Activated T-cell treated with anti-CD3 and anti-CD28 coated beads, Interleukin-2, amount 50 U/mL, for 1 hour (primary cell): Measurements from ENCODE around the gene HAUS2.
"Not testable (repeated sequence)": the region's sequence is repeated elsewhere in the genome, so short reads cannot be mapped to it uniquely, and the experiment has no call there.

ENCODE experiments used
- DNase-seq: peaks from one replicate; pipeline ENCODE4 v3.0.0-alpha.2; 2020

The HAUS2 gene

DNA sequence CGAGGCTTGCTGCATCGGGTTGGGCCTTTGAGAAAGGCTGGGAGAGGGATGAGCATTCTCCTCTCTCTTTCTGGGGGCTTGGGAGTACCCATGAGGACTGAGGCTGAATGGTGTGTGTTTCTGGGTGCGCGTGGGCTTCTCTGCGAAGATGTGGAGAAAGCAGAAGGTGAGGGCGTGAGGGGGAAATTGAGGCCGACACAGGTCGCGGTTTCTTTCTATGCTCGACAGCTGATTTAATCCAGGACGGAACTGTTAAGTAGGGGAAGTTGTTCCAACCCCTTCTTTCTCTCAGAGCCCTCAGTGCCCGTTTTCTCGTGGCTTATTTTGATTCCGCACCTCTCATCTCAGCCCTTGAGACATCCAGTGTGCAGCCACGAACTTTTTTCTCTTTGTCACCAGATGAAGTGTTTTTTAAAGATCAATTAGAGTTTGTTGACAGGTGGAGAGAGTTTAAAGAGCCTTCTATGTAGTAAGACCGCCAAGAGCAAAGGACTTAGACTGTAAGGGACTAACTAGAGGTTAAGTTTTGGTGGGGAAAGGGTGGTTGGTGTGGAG, 27.5 kb downstream of the HAUS2 start:
- no peak for DNase-seq

DNA sequence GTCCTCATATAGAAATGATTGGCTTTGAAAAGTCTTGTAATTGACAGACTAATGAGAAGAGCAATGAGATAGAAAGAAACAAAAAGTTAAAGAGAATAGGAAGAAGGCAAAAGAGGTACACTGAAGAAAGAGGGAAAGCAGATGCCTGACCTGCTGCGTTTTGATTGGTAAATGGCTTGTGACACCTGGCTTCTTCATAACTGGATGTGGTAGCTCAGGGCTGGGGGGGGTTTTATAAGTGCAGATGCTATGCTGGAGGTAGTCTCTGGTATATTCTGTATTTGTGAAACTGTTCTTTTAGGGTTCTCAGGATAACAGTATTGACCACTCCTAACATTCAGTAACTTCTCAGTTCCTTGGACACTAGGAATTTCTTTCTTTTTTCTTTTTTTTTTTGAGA, 28.1 kb downstream of the HAUS2 start:
- DNase-seq: no peak

DNA sequence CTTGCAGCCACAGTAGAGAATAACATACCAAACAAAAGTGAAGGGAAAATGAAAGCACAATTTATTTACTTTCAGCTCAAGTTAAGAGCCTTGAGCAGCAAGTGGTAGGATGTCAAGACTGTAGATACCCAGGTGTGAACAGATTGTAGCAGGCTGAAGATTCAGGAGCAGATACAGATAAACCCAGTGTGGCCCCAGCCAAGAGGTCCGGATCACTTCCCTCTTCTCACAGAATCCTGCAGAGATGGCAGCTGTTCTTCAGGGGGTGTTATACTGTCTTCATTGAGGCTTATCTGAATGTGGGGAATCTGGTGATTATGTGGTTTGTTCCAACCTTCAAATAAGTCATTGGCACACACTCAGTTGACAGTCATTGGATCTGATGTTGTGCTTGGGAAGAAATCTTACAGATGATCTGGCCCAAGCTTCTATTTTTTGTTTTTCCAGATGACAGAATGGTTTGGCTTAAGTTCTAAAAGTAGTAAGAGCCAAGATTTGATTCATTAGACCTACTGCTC, 28.9 kb downstream of the HAUS2 start:
- no peak for DNase-seq

DNA sequence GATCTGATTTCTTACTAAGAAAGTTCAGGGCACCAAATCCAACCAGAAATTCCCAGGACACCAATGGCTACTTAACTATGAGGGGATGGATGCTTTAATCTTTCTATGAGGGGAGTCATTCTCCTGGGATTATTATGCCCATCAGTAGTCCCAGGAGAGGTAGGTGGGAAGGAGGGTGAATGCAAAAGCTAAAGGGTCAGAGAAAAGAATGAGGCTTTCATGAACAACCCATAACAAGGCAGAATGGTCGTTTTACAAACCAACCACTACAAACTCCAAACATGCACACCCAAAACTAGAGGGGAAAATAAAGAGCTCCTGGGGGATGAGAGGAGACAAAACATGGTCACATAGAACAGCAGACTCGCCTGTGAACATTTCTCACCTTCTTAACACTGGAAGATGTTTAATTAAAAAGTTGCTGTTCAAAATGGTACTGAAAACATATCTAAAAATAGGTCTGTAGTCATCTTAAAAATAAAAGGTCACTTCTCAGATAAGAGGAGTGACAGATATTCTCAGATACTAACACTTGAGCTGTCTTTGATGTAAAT, 30.4 kb downstream of the HAUS2 start:
- no peak for DNase-seq

DNA sequence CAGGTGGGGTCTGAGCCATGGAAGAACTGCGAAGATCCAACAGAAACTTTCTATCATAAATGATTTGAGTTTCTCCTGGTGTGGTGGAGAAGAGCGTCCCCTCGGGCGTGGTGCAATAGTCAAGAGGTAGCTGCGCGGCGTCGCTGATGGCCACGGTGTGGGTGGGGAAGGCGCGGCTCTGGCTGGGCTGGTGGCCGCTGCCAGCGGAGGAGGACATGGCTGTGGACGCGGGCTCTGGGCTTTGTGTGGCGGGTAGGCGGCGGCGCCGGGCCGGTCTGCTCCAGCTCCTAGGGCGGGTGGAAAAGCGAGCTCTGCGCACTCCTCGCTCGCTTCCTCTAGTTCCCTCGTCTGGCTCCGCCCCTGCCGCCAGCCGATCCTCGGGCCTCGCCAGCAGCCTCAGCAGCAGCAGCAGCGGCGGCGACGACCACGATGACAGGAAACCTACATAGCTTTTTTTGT, 32.7 kb downstream of the HAUS2 start:
- peak; percentile 81 for DNase-seq

DNA sequence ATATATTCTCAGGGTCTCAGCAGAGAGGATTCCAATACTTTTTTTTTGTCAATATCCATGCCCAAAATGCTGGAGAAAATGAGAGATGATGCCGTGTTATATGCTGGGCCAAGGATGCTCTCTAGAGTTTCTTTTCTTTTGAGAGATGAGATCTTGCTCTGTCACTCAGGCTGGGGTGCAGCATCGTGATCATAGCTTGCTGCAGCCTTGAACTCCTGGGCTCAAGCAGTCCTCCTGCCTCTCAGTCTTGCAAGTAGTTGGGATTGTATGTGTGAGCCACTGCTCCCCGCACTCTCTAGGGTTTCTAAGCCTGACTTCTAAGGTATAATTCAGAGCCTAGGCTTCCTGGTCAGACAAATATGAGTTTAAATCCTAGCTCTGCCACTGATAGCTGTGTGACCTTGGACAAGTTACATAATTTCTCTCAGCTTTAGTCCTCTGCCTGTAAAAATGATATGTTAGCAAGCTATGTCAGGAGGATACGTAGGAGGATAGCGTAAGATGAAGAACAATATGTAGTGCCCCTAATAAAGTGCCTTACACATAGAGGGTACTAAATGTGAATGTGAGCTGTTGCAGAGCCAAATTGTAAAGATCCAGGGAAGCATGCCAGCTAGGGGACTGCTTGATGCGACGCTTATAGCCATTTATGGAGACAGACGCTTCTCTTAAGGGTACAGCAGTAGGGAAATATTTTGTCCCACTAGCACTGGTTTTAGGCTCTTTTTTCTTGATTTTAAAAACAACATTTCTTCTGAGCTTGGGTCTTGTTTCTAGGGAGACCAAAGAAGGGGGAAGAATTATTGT, 34.1 kb downstream of the HAUS2 start:
- no peak for DNase-seq

DNA sequence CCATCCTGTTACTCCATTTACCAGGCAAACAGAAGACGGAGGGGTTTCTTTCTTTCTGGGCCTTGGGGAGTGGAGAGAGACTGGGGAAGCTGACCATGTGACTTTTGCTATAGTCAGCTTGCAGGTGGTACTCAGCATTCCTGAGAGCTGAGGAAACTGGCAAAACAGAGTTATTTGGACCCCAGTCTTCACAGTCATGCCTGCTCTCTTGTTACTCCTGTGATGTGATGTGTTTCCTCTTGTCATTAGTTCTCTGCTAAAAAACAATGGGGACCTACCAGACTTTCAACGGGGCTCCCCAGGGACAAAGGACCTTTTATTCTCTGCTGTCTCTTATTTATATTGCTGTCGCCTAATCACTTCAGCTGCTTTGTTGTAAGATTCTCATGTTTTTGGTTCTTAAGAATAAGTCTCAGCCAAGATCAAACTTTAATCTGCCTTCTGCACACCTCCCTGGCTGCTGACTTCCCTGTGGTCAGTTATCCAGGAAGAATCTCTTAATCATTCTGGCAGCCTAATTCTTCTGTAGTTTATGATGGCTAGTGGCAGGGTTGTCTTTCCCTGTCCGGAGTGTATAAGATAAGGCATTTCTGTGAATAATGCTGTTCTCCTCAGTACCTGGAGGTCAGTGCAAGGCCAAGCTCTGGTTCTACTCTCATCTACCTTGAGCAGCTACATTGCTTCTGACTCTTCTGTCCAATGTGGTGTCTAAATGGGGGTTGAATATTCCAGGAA, 35.6 kb downstream of the HAUS2 start:
- DNase-seq: no peak

DNA sequence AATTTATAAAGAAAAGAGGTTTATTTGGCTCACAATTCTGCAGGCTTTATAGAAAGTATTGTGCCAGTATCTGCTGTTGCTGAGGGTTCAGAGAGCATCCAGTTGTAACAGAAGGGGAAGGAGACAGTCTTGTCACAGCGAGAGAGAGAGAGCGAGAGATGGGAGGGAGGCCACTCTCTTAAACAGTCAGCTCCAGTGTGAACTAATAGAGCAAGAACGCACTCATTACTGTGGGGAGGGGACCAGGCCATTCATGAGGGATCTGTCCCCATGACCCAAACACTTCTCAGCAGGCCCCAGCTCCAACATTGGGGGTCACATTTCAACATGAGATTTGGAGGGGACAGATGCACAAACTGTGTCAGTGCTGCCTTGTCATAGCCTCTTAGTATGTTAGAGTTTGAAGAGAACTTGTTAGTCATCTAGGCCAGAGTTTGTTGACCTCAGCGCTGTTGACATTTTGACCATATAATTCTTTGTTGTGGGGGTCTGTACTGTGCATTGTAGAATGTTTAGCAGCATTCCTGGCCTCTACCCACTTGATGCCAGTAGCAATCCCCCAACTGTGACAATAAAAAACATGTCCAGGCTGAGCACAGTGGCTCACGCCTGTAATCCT, 42.1 kb downstream of the HAUS2 start:
- no peak for DNase-seq

DNA sequence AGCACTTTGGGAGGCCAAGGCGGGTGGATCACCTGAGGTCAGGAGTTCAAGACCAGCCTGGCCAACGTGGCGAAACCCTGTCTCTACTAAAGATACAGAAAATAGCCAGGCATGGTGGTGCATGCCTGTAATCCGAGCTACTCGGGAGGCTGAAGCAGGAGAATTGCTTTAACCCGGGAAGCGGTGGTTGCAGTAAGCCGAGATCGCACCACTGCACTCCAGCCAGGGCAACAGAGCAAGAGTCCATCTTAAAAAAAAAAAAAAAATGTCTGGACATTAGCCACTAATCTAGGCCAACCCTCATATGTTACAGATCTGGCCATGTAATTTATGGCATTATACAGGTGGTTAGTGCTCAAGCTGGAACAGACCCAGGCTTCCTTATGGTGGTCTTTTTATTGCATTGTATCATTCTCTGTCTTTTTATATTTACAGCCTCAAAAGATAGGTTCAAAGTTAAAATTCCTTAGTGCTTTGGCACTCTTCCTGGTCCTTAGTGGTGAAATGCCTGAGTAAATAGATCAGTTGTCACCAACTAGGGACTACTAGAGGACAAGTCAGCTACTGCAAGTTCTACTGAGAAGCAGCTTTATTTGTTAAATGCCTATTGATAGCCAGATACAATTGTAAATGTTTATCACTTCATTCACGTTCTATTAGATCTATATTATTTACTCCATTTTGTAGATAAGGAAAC, 42.7 kb downstream of the HAUS2 start:
- no peak for DNase-seq

DNA sequence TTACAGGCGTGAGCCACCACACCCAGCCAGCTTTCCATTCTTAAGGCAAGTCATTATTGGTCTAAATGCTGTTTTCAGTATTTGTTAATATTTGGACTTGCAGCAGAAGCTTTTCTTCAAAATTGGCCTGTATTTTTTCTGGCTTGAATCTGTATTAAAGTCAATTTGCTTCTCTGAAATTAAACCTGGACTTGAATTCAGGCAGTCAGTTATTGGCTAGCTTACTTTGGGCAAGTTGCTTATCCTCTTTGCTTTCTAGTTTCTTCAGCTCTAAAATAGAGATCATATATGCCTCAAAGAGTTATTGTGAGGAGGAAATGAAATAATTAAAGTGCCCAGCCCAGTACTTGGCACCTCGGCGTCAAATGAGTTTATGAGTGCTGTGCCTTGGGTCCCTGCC, 44.1 kb downstream of the HAUS2 start:
- DNase-seq: no peak

DNA sequence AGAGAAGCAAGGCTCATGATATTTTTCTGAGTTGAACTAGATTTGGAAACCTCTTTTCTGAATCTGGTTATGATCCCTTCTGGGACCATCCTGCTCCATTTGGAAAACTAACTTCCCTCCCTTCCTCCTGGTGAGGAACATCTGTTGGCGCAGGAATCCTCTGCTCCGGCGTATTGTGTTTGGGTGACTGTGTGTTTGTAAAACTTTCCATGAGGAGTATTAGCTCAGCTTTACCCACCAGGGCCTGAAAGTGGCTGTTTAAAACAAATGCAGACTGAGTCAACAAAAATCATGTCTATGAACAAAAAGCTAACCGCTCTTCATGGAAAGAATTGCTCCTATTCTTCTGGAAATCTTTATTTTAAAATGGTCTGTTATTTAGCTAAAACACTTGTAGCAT, 44.5 kb downstream of the HAUS2 start:
- no peak for DNase-seq

DNA sequence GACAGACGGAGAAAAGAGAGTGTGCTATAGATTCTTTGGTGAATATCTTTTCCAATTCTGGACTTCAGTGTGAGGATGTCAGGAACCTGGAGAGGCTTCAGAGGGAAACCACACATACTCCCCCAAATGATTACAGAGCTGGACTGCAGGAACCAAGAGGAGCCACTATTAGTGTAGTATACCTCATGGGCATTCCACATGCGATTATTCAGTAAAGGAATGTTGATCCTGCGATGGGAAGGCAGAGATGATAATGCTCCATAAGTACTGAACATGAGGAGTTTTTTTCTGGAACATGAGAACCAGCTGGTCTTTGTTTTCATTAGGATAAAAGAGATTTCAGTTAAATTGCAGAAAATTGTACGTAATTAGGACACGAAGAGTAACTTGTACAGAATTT, 45.5 kb downstream of the HAUS2 start:
- no peak for DNase-seq

DNA sequence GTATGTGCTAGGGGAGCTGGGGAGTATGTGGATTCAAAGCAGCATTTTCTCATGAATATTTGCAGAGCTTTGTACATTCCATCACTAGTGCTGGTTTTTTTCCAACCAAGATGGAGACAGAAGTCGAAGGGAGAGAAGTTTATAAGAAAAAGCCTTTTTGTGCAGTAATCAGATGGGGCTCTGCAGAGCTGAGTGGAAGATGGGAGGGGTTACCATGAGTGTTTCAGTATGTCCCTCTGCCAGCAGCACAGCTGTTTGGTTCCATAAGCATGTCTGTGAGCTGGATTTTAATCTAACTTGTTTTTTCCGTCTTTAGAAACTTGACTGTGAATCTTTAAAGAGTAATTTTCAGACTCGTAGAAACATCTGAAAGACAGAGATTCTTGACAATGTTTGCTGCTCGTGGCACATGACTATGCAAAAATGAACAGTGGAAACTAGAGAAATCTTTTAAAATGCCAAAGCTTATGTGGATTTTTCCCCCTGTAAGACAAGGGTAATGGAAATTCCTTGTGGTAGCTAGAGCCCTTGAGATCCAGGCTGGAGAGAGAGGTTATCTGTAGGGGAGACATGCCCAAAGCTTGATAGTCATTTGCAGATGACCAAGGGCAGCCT, 47.1 kb downstream of the HAUS2 start:
- DNase-seq: no peak

DNA sequence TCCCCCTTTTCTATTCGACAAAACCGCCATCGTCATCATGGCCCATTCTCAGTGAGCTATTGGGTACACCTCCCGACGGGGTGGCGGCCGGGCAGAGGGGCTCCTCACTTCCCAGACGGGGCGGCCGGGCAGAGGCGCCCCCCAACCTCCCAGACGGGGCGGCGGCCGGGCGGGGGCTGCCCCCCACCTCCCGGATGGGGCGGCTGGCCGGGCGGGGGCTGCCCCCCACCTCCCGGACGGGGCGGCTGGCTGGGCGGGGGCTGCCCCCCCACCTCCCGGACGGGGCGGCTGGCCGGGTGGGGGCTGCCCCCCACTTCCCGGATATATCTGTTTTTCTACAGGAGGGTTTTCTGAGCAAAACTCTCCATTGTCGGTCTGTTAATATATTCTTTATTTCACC, 52.7 kb downstream of the HAUS2 start:
- not testable (repeated sequence) for DNase-seq

DNA sequence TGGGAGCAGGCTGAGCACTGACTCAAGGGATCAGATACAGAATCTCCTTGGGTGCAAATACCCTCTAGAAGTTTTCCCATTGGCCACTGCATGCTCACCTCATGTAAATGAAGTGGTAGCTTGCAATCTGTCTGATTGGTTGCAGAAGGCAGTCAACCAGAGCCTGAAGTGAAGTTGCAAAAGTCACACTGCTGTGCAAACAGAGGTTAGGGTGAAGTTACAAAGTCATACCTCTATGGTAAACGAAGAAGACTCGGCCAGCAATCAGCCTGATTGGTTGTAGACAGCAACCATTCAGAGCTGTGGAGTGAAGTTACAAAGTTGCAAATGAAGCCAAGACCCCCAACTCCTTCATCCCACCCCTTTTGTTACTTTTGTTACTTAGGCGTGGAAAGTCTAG, 53.9 kb downstream of the HAUS2 start:
- DNase-seq: no peak

DNA sequence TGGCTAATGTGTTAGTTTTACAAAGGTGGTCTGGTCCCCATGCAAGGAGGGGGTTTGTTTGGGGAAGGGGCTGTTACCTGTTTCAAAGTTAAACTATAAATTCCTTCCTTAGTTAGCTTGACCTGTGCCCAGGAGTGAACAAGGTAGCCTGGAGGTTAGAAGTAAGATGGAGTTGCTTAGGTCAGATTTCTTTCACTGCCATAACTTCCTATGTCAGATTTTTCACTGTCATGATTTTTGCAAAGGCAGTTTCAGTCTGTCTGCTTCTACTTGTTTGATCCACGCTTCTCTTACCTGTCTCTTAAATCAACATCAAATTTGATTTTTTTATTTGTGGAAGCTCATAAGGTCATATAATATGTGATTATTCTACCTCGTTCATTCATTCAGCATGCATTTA, 55.3 kb downstream of the HAUS2 start:
- no peak for DNase-seq

DNA sequence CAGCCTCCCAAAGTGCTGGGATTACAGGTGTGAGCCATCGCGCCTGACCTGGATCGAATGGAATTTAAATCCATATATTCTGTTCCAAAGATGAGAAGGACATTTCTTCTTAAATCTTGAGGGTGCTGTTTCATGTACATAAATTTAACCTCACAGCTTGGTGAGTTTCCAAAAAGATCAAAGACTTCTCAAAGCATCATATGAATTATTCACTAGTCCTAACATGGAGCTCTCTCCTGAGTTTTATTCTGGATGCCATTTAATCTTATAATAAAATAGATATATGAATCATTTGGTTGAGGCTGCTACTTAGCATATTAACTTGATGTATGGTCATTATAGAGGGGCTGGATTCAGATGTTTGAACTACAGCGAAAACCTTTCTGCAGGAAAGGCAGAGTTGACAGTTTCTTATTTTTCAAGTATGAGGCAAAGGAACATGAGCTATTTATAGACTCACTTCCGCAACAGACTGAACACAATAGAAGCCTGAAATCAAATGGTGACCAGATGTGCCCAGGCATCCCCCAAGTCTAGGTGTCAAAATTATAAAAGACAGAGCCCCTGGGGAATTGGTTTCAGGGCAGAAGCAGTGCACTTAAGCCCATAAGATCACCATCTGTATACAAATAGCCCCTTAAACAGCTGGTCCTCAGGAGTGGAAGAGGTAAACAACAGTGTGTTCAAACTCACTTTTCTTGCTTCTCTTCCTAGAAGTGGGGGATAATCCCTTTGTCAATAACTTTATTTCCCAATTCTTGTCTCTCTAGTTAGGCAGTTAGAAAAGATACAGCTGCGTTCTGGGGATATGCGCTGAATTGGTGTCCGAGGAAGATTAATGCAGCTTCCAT, 56.5 kb downstream of the HAUS2 start:
- no peak for DNase-seq

DNA sequence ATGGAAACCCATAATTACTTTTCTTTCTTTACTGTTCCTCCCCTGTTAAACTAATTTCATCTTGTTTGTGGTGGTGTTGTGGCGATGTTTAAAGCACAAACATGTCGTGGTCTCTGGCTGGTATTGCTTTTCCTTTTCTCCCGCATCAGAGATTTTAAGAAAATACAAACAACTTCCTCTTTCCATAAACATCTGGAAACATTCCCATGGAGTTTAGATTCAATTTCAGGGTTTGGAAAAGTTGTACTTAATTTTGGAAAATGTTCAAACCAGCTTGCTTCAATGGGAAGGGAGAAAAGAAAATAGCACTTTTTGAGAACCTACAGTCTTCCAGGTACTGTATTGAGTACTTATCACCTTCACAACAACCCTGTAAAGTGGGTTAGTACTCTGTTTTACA, 57.2 kb downstream of the HAUS2 start:
- DNase-seq: no peak

DNA sequence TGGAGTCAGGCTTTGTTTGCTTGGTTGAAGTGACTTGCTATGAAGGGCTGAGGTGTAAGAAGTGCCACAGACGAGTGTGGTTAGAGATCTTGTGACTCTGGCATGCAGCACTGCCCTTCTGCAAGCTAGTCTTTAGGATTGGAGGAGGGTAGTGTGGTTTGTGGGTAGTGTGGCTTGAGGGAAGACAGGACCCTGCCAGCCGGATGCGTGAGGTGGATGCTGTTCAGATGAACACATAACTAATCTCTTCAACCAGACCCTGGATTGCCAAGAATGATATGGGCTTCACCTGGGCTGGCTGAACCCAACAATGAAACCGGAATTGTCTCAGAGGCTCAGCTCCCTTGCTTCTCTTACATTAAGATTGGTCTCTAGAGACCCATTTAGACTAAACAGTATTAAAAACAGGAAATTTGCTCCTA, 59.5 kb downstream of the HAUS2 start:
- DNase-seq: peak; percentile 26

DNA sequence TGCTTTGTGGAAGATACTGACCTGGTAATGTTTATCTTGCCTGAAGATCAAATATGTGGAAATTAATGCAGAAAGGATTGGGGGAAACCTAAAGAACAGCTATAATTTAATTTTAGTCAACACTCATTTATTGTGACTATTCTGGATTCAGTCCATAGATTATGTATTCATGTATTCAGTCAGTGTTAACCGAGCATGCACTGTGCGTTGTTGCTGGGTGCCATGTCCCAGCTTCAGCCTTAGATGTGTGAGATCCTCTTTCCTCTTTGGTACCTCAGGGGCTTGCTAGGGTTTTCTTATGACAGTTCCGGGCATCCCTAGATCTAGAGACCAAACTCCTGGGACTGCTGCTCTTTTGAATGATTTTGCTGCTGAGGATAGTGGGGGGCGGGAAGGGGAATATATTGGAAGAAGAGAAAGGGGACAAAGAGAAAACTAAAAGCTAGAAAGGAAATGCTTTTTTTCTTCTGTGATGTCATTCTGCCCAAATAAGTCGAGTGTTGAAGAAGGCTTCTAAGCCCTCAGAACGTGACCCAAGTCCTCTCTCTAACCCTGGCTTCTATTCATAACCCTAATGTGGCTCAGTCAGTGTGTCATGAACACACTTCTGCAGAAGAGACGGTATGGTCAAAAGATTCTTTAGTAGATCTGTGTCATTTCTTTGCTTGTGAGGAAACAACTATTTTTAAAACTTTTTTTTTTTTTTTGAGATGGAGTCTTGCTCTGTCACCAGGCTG, 60.3 kb downstream of the HAUS2 start:
- DNase-seq: no peak
